Measurements from ENCODE around the gene PPP1R37. TPM values are rescaled to one million over a fixed set of nuclear protein-coding genes. Genes with fewer than 3 reads are reported as not detected.

PPP1R37 gene
- polyA plus RNA-seq, 1 donor from 2014 or later: 53.7 TPM

GRCh38 chr19:45171211-45171623, 78.2 kb downstream of the PPP1R37 start:
- no peaks in the 10 kb centered on the region for H3F3A ChIP-seq (ENCODE audit: insufficient read depth, low read length, poor library complexity, severe bottlenecking)
- no peaks in the 10 kb centered on the region for H3K36me3 ChIP-seq (ENCODE audit: insufficient read depth, low read length)
- no peaks in the 10 kb centered on the region for H3K9me2 ChIP-seq (ENCODE audit: insufficient read depth, low read length)
- H3K27ac ChIP-seq (ENCODE audit: low read length): no peak overlapping the region
- H3K27me3 ChIP-seq (ENCODE audit: insufficient read depth, low read depth, low read length): no peaks in the 10 kb centered on the region
- H2AFZ ChIP-seq (ENCODE audit: low read depth, low read length): no peak overlapping the region
- no peak overlapping the region for H3K9ac ChIP-seq (ENCODE audit: low read length)
- no peak overlapping the region for H3K4me2 ChIP-seq (ENCODE audit: low read length)
- H3K79me2 ChIP-seq (replicated peaks; ENCODE audit: insufficient read depth, low read length): no peaks in the 10 kb centered on the region
- no peak for TF ChIP-seq MXI1 (conservative IDR thresholded peaks at IDR 0.05; ENCODE audit: poor library complexity, severe bottlenecking)
- TF ChIP-seq POLR2AphosphoS5 (IDR thresholded peaks at IDR 0.05): no peak
- TF ChIP-seq SMC3 (conservative IDR thresholded peaks at IDR 0.05; ENCODE audit: poor library complexity): no peak
- no peak for TF ChIP-seq RAD21 (conservative IDR thresholded peaks at IDR 0.05)
- no peak for TF ChIP-seq EZH2 (IDR thresholded peaks at IDR 0.05; ENCODE audit: borderline replicate concordance, insufficient read depth, low read length, poor library complexity, severe bottlenecking)
- no peak for TF ChIP-seq REST (IDR thresholded peaks at IDR 0.05; ENCODE audit: borderline replicate concordance)
- no peak for TF ChIP-seq EP300 (conservative IDR thresholded peaks at IDR 0.05; ENCODE audit: poor library complexity, severe bottlenecking)
- TF ChIP-seq CTCF (IDR thresholded peaks at IDR 0.05; ENCODE audit: poor library complexity, severe bottlenecking): no peak
- TF ChIP-seq TAF1 (IDR thresholded peaks at IDR 0.05; ENCODE audit: low read depth): no peak
- no peaks in the 10 kb centered on the region for H4K20me1 ChIP-seq (ENCODE audit: insufficient read depth)
- H3K4me3 ChIP-seq (ENCODE audit: low read length): no peak overlapping the region
- no peaks in the 10 kb centered on the region for H3K9me3 ChIP-seq (ENCODE audit: low read length)

GRCh38 chr19:45172173-45172572, 79.2 kb downstream of the PPP1R37 start:
- Histone ChIP-seq H4K20me1 (ENCODE audit: insufficient read depth) (no peaks in the 10 kb centered on the region), H3K9ac (ENCODE audit: low read length) (no peak overlapping the region), H3K9me2 (ENCODE audit: insufficient read depth, low read length) (no peaks in the 10 kb centered on the region), H2AFZ (ENCODE audit: low read depth, low read length) (no peak overlapping the region), H3K4me3 (ENCODE audit: low read length) (no peak overlapping the region), H3K27ac (ENCODE audit: low read length) (no peak overlapping the region), H3K9me3 (ENCODE audit: low read length) (no peaks in the 10 kb centered on the region), H3K4me2 (ENCODE audit: low read length) (no peak overlapping the region), H3F3A (ENCODE audit: insufficient read depth, low read length, poor library complexity, severe bottlenecking) (no peaks in the 10 kb centered on the region), H3K79me2 (replicated peaks; ENCODE audit: insufficient read depth, low read length) (no peaks in the 10 kb centered on the region), H3K27me3 (ENCODE audit: insufficient read depth, low read depth, low read length) (no peaks in the 10 kb centered on the region), H3K36me3 (ENCODE audit: insufficient read depth, low read length) (no peaks in the 10 kb centered on the region)
- no peak for TF ChIP-seq CTCF (IDR thresholded peaks at IDR 0.05; ENCODE audit: poor library complexity, severe bottlenecking)
- no peak for TF ChIP-seq EP300 (conservative IDR thresholded peaks at IDR 0.05; ENCODE audit: poor library complexity, severe bottlenecking)
- TF ChIP-seq EZH2 (IDR thresholded peaks at IDR 0.05; ENCODE audit: borderline replicate concordance, insufficient read depth, low read length, poor library complexity, severe bottlenecking): no peak
- no peak for TF ChIP-seq MXI1 (conservative IDR thresholded peaks at IDR 0.05; ENCODE audit: poor library complexity, severe bottlenecking)
- no peak for TF ChIP-seq SMC3 (conservative IDR thresholded peaks at IDR 0.05; ENCODE audit: poor library complexity)
- no peak for TF ChIP-seq POLR2AphosphoS5 (IDR thresholded peaks at IDR 0.05)
- no peak for TF ChIP-seq TAF1 (IDR thresholded peaks at IDR 0.05; ENCODE audit: low read depth)
- TF ChIP-seq RAD21 (conservative IDR thresholded peaks at IDR 0.05): no peak
- no peak for TF ChIP-seq REST (IDR thresholded peaks at IDR 0.05; ENCODE audit: borderline replicate concordance)
